Measurements from ENCODE around the gene CLEC10A.

The CLEC10A gene

DNA sequence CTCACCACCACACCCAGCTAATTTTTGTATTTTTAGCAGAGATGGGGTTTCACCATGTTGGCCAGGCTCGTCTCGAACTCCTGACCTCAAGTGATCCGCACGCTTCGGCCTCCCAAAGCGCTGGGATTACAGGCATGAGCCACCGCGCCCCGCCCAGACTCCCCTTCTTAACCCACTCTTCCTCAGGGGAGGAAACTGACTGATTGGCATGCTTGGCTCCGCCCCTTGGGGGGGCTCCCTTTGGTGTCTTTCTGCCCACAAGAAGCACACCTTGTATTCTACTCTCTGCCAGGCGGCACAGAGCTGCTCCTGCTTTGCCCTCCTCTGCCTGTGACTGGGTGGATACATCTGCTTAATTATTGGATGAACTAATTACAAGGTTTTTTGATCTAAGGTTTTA, 39.3 kb upstream of the CLEC10A start:
- peaks cover 0 to 9% (median 0%) of the 10 kb centered on the region in 5 donors for H3K4me1 ChIP-seq (ENCODE audit: control insufficient read depth in 5 of 5, insufficient read depth in 5 of 5, low read length in 5 of 5)

DNA sequence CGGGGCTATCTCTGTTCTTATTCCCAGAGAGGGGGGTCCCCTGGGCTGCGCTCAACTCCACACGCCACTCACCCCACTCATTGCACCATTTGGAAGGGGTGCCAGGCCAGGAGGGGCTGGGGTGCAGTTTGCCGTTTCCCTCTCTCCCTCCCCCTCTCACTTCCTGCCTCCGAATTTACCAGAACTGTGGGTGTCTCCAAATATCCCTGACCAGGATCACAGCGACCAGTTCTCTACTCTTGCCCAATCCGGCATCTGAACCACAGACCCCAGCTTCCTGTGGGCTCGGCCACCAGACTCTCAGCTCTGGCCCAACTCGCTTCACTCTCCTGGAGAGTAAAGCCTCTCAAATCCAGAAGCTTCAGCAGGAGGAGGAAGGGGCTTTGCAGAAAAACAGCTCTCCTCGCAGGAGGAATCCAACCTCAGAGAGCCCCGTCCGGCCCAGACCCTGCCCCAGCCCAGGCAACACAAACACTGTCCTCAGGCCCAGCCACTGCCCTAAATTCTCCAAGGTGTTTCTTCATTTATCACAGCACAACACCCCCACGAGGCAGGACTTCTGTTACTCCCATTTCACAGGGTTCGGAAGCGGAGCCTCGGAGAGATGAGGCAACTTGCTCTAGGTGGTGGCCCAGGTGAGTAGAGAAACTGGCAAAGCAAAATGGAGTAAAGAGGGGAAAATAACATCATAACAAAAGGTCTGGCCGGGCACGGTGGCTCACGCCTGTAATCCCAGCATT, 35.0 kb upstream of the CLEC10A start:
- no peak overlapping the region for H3K4me3 ChIP-seq (ENCODE audit: low read depth in 1 of 5, low read length in 5 of 5)
- H3K27ac ChIP-seq (ENCODE audit: low read depth, low read length): no peak overlapping the region
- peaks cover 3 to 16% (median 10%) of the 10 kb centered on the region in 5 donors for H3K27me3 ChIP-seq (ENCODE audit: control insufficient read depth in 5 of 5, insufficient read depth in 4 of 5, low read length in 5 of 5)
- H3K9me3 ChIP-seq (ENCODE audit: control insufficient read depth in 5 of 5, low read length in 5 of 5): peaks cover 0 to 5% (median 5%) of the 10 kb centered on the region in 5 donors
- no peak overlapping the region for H3K9ac ChIP-seq (ENCODE audit: low read length in 5 of 5)
- H3K4me1 ChIP-seq (ENCODE audit: control insufficient read depth in 5 of 5, insufficient read depth in 5 of 5, low read length in 5 of 5): peaks cover 0 to 17% (median 0%) of the 10 kb centered on the region in 5 donors
- H3K36me3 ChIP-seq (ENCODE audit: control insufficient read depth in 5 of 5, insufficient read depth in 5 of 5, low read length in 5 of 5): no peaks in the 10 kb centered on the region

More for the DNA sequence above, 39.3 kb upstream of the CLEC10A start:
- peaks cover 0 to 8% (median 6%) of the 10 kb centered on the region in 5 donors for H3K27me3 ChIP-seq (ENCODE audit: control insufficient read depth in 5 of 5, insufficient read depth in 4 of 5, low read length in 5 of 5)
- H3K36me3 ChIP-seq (ENCODE audit: control insufficient read depth in 5 of 5, insufficient read depth in 5 of 5, low read length in 5 of 5): no peaks in the 10 kb centered on the region
- H3K9ac ChIP-seq (ENCODE audit: low read length in 5 of 5): no peak overlapping the region
- no peak overlapping the region for H3K4me3 ChIP-seq (ENCODE audit: low read depth in 1 of 5, low read length in 5 of 5)
- H3K27ac ChIP-seq (ENCODE audit: low read depth, low read length): no peak overlapping the region
- H3K9me3 ChIP-seq (ENCODE audit: control insufficient read depth in 5 of 5, low read length in 5 of 5): peaks cover 0 to 5% (median 5%) of the 10 kb centered on the region in 5 donors

DNA sequence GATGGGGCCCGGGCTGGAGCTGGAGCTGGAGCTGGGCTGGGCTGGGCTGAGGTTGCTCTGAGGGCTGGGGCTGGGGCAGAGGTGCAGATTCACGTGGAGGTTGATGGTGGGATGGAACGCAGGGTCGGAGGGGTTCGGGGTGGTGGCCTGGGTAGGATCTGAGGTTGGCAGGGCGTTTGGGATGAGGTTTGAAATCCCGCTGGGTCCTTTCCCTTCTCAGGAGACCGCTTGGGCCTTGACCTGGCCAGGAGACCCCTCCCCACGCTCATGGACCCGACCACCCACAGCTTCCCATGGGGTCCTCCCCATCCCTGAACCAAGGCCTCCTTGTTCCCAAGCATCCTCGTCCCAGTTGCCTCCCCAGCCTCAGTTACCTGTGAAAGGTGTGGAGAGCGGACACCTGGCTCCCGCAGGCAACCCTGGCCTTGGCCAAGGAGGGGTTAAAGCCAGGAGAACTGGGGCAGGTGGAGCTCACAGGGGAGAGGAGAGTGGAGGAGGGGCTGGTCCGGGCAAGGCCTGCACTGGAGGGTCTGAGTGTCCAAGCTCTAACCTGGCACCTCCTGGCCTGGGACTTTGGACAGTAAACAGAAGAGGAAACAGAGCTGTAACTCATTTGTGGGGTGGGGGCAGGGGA, 34.3 kb upstream of the CLEC10A start, which contains the start of gene ASGR2:
ASGR2 (minus strand) TSS at position 582 of the 634 bp plus-strand sequence. CDS start 582 bp downstream, outside the sequence.
- H3K4me1 ChIP-seq (ENCODE audit: control insufficient read depth in 5 of 5, insufficient read depth in 5 of 5, low read length in 5 of 5): peaks cover 0 to 17% (median 0%) of the 10 kb centered on the region in 5 donors
- H3K9ac ChIP-seq (ENCODE audit: low read length in 5 of 5): no peak within 1 kb of the TSS
- H3K36me3 ChIP-seq (ENCODE audit: control insufficient read depth in 5 of 5, insufficient read depth in 5 of 5, low read length in 5 of 5): no peaks in the 10 kb centered on the region
- H3K4me3 ChIP-seq (ENCODE audit: low read depth in 1 of 5, low read length in 5 of 5): no peak within 1 kb of the TSS
- H3K27me3 ChIP-seq (ENCODE audit: control insufficient read depth in 5 of 5, insufficient read depth in 4 of 5, low read length in 5 of 5): peaks cover under 1 to 20% (median 10%) of the 10 kb centered on the region in 5 donors
- peaks cover 0 to 5% (median 5%) of the 10 kb centered on the region in 5 donors for H3K9me3 ChIP-seq (ENCODE audit: control insufficient read depth in 5 of 5, low read length in 5 of 5)
- H3K27ac ChIP-seq (ENCODE audit: low read depth, low read length): no peak within 1 kb of the TSS

DNA sequence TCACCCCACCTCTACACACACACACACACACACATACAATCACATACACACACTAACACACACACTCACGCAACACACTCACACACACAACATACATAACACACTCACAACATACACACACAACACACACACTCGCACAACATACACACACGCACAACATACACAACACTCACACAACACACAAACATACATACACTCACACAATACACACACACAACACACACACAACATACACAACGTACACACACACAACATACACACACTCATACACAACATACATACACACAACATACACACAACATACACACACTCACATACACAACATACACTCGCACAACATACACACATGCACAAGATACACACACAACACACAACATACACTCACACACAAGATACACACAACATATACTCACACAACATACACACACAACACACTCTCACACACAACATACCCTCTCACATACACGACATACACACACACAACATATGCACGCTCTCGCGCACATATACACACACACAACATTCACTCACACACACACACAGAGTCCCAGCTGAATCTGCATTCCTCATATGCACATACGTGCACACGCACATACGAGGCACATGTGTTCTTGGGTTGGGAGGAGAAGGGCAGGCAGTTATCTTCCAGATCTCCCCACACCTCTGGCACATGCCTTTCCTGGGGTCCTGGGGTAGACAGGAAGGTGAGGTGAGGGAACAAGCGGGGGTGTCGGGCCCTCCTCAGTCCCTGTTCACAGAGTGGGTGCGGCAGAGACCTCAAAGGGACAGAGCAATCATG, 33.4 kb upstream of the CLEC10A start:
- Histone ChIP-seq H3K36me3 (ENCODE audit: control insufficient read depth in 5 of 5, insufficient read depth in 5 of 5, low read length in 5 of 5) (no peaks in the 10 kb centered on the region), H3K27ac (ENCODE audit: low read depth, low read length) (no peak overlapping the region), H3K9me3 (ENCODE audit: control insufficient read depth in 5 of 5, low read length in 5 of 5) (peaks cover 0 to 5% (median 5%) of the 10 kb centered on the region in 5 donors), H3K4me3 (ENCODE audit: low read depth in 1 of 5, low read length in 5 of 5) (no peak overlapping the region), H3K27me3 (ENCODE audit: control insufficient read depth in 5 of 5, insufficient read depth in 4 of 5, low read length in 5 of 5) (peaks cover 0 to 22% (median 10%) of the 10 kb centered on the region in 5 donors), H3K9ac (ENCODE audit: low read length in 5 of 5) (no peak overlapping the region), H3K4me1 (ENCODE audit: control insufficient read depth in 5 of 5, insufficient read depth in 5 of 5, low read length in 5 of 5) (peaks cover 0 to 17% (median 0%) of the 10 kb centered on the region in 5 donors)

DNA sequence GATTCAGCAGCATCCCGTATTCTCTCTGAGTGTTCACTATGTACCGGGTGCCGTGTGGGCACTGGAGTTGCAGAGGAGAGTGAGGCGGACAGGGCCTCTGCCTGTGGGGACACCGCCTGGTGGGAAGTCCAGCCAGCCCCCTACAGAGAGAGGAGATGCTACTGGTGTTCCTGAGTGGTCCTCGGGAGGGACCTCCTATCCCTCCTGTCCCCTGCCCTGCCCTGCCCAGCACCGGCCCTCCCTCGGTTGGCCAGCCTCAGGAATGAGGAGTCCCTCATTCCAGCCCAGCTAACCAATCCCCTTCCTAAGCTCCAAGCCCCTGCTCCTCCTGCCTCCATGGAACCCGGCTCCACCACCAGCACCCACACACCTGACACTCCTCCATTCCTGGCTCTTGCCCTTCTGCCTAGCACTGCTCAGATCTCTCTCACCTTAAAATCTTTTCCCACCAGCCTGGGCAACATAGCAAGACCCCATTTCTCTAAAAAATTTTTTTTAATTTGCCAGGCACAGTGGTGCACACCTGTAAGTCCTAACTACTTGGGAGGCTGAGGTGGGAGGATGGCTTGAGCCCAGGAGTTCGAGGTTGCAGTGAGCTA, 32.6 kb upstream of the CLEC10A start:
- Histone ChIP-seq H3K27me3 (ENCODE audit: control insufficient read depth in 5 of 5, insufficient read depth in 4 of 5, low read length in 5 of 5) (peaks cover 0 to 20% (median 12%) of the 10 kb centered on the region in 5 donors), H3K9me3 (ENCODE audit: control insufficient read depth in 5 of 5, low read length in 5 of 5) (peaks cover 0 to 5% (median 5%) of the 10 kb centered on the region in 5 donors), H3K36me3 (ENCODE audit: control insufficient read depth in 5 of 5, insufficient read depth in 5 of 5, low read length in 5 of 5) (no peaks in the 10 kb centered on the region), H3K4me1 (ENCODE audit: control insufficient read depth in 5 of 5, insufficient read depth in 5 of 5, low read length in 5 of 5) (peaks cover 0 to 17% (median 0%) of the 10 kb centered on the region in 5 donors), H3K9ac (ENCODE audit: low read length in 5 of 5) (no peak overlapping the region), H3K4me3 (ENCODE audit: low read depth in 1 of 5, low read length in 5 of 5) (no peak overlapping the region), H3K27ac (ENCODE audit: low read depth, low read length) (no peak overlapping the region)

DNA sequence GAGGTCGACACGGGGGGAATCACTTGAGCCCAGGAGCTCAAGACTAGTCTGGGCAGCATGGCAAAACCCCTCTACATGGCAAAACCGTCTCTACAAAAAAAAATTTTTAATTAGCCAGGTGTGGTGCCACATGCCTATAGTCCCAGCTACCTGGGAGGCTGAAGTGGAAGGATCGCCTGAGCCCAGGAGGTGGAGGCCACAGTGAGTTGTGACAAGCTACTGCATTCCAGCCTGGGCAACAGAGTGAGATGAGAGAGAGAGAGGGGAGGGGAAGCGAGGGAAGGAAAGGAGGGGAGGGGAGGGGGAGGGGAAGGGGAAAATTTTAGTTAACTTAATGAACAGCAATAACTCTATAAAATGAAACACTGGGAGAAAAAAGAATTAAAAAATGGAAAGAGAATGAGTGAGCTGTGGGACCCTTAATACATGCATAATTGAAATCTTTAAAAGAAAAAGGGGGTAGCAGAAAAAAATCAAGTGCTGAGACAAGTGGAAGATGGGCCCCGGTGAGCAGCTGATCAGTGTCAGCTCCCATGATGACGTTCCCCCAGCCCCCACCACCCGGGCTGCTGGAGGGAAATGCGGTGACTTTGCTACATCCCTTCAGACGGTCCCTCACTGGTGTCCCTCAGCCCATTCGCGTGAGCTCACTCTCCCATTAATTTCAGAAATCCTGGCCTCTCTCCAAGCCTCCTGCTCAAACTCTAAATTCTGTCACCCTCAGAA, 31.9 kb upstream of the CLEC10A start:
- H3K27me3 ChIP-seq (ENCODE audit: control insufficient read depth in 5 of 5, insufficient read depth in 4 of 5, low read length in 5 of 5): peaks cover 0 to 23% (median 18%) of the 10 kb centered on the region in 5 donors
- H3K4me1 ChIP-seq (ENCODE audit: control insufficient read depth in 5 of 5, insufficient read depth in 5 of 5, low read length in 5 of 5): peaks cover 0 to 17% (median 0%) of the 10 kb centered on the region in 5 donors
- H3K27ac ChIP-seq (ENCODE audit: low read depth, low read length): no peak overlapping the region
- H3K9me3 ChIP-seq (ENCODE audit: control insufficient read depth in 5 of 5, low read length in 5 of 5): no peaks in the 10 kb centered on the region
- no peak overlapping the region for H3K4me3 ChIP-seq (ENCODE audit: low read depth in 1 of 5, low read length in 5 of 5)
- no peaks in the 10 kb centered on the region for H3K36me3 ChIP-seq (ENCODE audit: control insufficient read depth in 5 of 5, insufficient read depth in 5 of 5, low read length in 5 of 5)
- H3K9ac ChIP-seq (ENCODE audit: low read length in 5 of 5): no peak overlapping the region

DNA sequence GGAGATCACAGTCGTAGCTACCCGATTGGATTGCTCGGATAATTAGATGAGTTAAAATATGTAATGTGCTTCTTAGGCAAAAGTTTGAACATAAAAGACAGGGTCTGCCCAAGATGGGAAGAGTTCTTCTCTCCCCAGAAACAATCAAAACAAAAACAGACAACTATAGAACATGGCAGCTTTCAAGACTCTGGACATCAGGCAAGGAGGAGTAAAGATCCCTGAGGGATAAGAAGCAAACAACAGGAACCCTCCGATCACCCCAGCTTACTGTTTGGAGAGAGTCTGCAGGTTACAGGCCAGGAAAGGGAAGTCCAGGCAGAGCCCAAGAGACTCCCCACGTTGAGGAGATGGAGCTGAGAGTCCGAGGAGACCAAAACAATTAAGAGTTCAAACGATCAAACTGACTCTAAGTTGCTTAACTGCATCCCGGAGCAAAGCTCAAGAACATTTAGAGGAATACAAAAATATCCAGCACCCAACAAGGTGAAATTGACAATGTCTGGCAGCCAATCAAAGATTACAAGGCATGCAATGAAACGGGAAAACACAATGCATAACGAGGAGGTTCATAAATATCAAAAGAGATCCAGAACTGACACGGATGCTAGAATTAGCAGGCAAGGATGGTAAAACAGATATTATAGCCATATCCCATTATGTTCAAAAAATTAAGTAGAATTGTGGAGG, 30.7 kb upstream of the CLEC10A start:
- Histone ChIP-seq H3K27me3 (ENCODE audit: control insufficient read depth in 5 of 5, insufficient read depth in 4 of 5, low read length in 5 of 5) (peaks cover 0 to 25% (median 20%) of the 10 kb centered on the region in 5 donors), H3K9me3 (ENCODE audit: control insufficient read depth in 5 of 5, low read length in 5 of 5) (no peaks in the 10 kb centered on the region), H3K4me1 (ENCODE audit: control insufficient read depth in 5 of 5, insufficient read depth in 5 of 5, low read length in 5 of 5) (peaks cover 0 to 17% (median 0%) of the 10 kb centered on the region in 5 donors), H3K4me3 (ENCODE audit: low read depth in 1 of 5, low read length in 5 of 5) (no peak overlapping the region), H3K36me3 (ENCODE audit: control insufficient read depth in 5 of 5, insufficient read depth in 5 of 5, low read length in 5 of 5) (no peaks in the 10 kb centered on the region), H3K9ac (ENCODE audit: low read length in 5 of 5) (no peak overlapping the region), H3K27ac (ENCODE audit: low read depth, low read length) (no peak overlapping the region)

DNA sequence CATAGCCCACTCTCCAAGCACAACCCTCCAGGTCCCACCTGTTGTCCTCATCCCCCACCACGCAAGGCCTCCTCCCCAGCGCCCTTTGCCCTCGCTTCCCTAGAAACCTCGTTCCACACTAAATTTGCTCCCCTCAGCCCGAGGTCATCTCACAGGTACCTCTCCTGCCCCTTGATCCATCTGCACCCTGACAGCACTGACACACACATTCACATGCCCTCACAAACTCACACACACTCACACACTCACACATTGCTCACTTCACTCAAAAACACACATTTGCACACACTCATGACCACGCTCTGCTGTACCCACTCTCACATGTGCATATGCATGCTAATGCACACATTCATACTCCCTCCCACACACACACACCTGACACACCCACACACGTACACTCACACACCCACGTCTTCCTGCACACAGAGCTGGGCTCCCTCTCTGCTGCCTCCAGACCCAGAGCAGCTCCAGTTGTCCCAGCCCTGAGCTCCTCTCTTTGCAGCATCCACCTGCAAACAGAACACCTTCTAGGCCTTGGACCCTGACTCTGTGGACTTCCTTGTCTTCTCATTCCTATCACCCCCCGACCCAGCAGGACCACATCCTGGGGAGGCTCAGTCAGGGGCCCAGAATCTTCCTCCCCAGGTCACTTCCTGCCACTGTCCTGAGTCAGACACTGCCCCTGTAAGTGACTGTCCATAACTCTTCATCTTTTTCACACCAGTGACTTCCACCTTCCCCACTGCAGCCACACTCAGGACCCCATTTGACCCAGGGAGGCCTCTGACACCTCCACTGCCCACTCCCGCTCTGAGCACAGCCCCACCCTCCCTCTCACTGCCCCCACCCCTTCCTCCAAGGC, 29.6 kb upstream of the CLEC10A start:
- Histone ChIP-seq H3K36me3 (ENCODE audit: control insufficient read depth in 5 of 5, insufficient read depth in 5 of 5, low read length in 5 of 5) (no peaks in the 10 kb centered on the region), H3K27me3 (ENCODE audit: control insufficient read depth in 5 of 5, insufficient read depth in 4 of 5, low read length in 5 of 5) (peaks cover 0 to 25% (median 20%) of the 10 kb centered on the region in 5 donors), H3K4me3 (ENCODE audit: low read depth in 1 of 5, low read length in 5 of 5) (no peak overlapping the region), H3K9ac (ENCODE audit: low read length in 5 of 5) (no peak overlapping the region), H3K9me3 (ENCODE audit: control insufficient read depth in 5 of 5, low read length in 5 of 5) (no peaks in the 10 kb centered on the region), H3K4me1 (ENCODE audit: control insufficient read depth in 5 of 5, insufficient read depth in 5 of 5, low read length in 5 of 5) (peaks cover 0 to 12% (median 0%) of the 10 kb centered on the region in 5 donors), H3K27ac (ENCODE audit: low read depth, low read length) (no peak overlapping the region)
